Calu3 (cell line): ENCODE data around the gene RNF8. TPM values are rescaled to one million over a fixed set of nuclear protein-coding genes. Genes with fewer than 3 reads are reported as not detected.
"Not testable (repeated sequence)": the region's sequence is repeated elsewhere in the genome, so short reads cannot be mapped to it uniquely, and the experiment has no call there.

Source experiments
- Bru-seq: library from RNA; stranded (reverse); fragments of 400-500 nt; gene quantifications from one replicate; lab custom pipeline; 2021; lab: Mats Ljungman, UMichigan
- BruChase-seq, 2 experiments: library from RNA; stranded (reverse); fragments of 400-500 nt; gene quantifications; one replicate each; lab custom pipeline; 2021; lab: Mats Ljungman, UMichigan
- BruUV-seq: library from RNA; stranded (reverse); fragments of 400-500 nt; replicated peaks from 2 replicates; lab custom pipeline; 2021; lab: Mats Ljungman, UMichigan
- CTCF ChIA-PET: fragments of 300-600 bp; sonication (Branson Sonifier 250); formaldehyde crosslinking; loops from one replicate; lab custom pipeline; 2022; ENCODE audit warnings: antibody characterized with exemption; lab: Charles Lee
- DNase-seq: peaks from one replicate; pipeline ENCODE4 v3.0.0; 2022
- H3K27ac Mint-ChIP-seq: one replicate; pipeline ENCODE4 v1.8.0; 2022; ENCODE audit warnings: mixed read lengths; ENCODE audit not compliant: unreplicated experiment
- H3K27me3 Mint-ChIP-seq: one replicate; pipeline ENCODE4 v1.8.0; 2022; ENCODE audit warnings: mixed read lengths; ENCODE audit not compliant: unreplicated experiment
- H3K36me3 Mint-ChIP-seq: one replicate; pipeline ENCODE4 v1.8.0; 2022; ENCODE audit warnings: mild to moderate bottlenecking, moderate library complexity, mixed read lengths; ENCODE audit not compliant: insufficient read depth, unreplicated experiment
- H3K4me1 Mint-ChIP-seq: one replicate; pipeline ENCODE4 v1.8.0; 2022; ENCODE audit warnings: mild to moderate bottlenecking, low read depth, mixed read lengths; ENCODE audit not compliant: unreplicated experiment
- H3K4me3 Mint-ChIP-seq: one replicate; pipeline ENCODE4 v1.8.0; 2022; ENCODE audit warnings: mild to moderate bottlenecking, low read depth, moderate library complexity, mixed read lengths; ENCODE audit not compliant: unreplicated experiment
- H3K9me3 Mint-ChIP-seq: one replicate; pipeline ENCODE4 v1.8.0; 2022; ENCODE audit warnings: low read depth, mixed read lengths; ENCODE audit not compliant: unreplicated experiment
- CTCF ChIP-seq: fragments of 200-600 bp; IDR thresholded peaks from one replicate; pipeline ENCODE4 v1.8.0; 2022; ENCODE audit warnings: antibody characterized with exemption; ENCODE audit not compliant: unreplicated experiment
- intact Hi-C: fragments of 100-400 bp; cut with micrococcal nuclease; formaldehyde crosslinking; loops from one replicate; pipeline ENCODE4 v1.10.0; 2022; ENCODE audit not compliant: unreplicated experiment
- long read RNA-seq: library from polyadenylated mRNA; stranded (forward); transcript quantifications from one replicate; pipeline ENCODE4 v2.0.0, GENCODE V29; 2022
- total RNA-seq: library from RNA; stranded (reverse); gene quantifications from 2 replicates; pipeline ENCODE4 v1.2.3, GENCODE V29; 2022

The RNF8 gene
- total RNA-seq (16.8 and 17.1 TPM in 2 replicates), Bru-seq, nascent RNA (percentile 60 among the genes with signal in this experiment), BruChase-seq, experiment 1, labeled RNA remaining after a 6-hour chase (percentile 59 among the genes with signal in this experiment), BruChase-seq, experiment 2, labeled RNA remaining after a 2-hour chase (percentile 60 among the genes with signal in this experiment)
- long read RNA-seq, full-length matches to known transcripts: 29 of 32 reads
- long read RNA-seq, partial matches to known transcripts: 0 of 32 reads
- long read RNA-seq, other reads (novel, unspliced or antisense): 3 of 32 reads

GRCh38 chr6:37353761-37354525, at the start of gene RNF8:
Gene RNF8 (plus strand): TSS chr6:37353983. CDS start chr6:37354165, 182 bp downstream.
- H3K36me3 Mint-ChIP-seq: peaks cover 20% of the 10 kb centered on the region
- no peak for TF ChIP-seq CTCF
- no TSS peak for BruUV-seq
- H3K4me3 Mint-ChIP-seq: peak within 1 kb of the TSS; percentile 97
- CTCF ChIA-PET: interaction anchor here (0.7 kb wide), 2 partner anchors 20 to 1086 kb away, joined by 3 to 6 read pairs; no protein-coding TSS in a partner anchor
- H3K27me3 Mint-ChIP-seq: no peaks in the 10 kb centered on the region
- DNase-seq: peak; percentile 95
- intact Hi-C loops: no loop called here
- H3K4me1 Mint-ChIP-seq: peaks cover 31% of the 10 kb centered on the region
- H3K9me3 Mint-ChIP-seq: no peaks in the 10 kb centered on the region
- peak within 1 kb of the TSS; percentile 84 for H3K27ac Mint-ChIP-seq

DNA sequence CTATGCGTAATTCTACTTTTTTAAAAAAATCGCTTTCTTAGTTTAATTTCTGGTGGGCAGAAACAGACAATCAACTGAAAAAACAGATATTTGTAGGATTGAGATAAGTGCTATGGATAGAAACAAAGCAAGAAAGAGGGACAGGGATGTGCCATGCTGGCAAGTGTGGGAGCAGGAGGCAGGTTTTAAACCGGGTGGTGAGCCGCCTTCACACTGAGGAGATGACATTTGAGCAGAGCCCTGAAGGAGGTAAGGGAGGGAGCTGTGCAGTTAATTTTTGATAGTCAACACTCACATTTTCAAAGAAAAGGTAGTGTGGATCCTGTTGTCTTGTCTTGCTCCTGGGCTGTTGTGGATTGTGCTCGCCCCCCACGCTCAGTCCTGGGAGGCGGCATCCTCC, 49.0 kb upstream of the RNF8 start:
- Mint-ChIP-seq H3K36me3 (peaks cover 9% of the 10 kb centered on the region), H3K4me1 (no peaks in the 10 kb centered on the region), H3K9me3 (no peaks in the 10 kb centered on the region), H3K27me3 (no peaks in the 10 kb centered on the region), H3K4me3 (no peak overlapping the region), H3K27ac (no peak overlapping the region)
- TF ChIP-seq CTCF: no peak
- BruUV-seq: no TSS peak
- CTCF ChIA-PET: no interaction called here
- intact Hi-C loops: no loop called here
- no peak for DNase-seq

DNA sequence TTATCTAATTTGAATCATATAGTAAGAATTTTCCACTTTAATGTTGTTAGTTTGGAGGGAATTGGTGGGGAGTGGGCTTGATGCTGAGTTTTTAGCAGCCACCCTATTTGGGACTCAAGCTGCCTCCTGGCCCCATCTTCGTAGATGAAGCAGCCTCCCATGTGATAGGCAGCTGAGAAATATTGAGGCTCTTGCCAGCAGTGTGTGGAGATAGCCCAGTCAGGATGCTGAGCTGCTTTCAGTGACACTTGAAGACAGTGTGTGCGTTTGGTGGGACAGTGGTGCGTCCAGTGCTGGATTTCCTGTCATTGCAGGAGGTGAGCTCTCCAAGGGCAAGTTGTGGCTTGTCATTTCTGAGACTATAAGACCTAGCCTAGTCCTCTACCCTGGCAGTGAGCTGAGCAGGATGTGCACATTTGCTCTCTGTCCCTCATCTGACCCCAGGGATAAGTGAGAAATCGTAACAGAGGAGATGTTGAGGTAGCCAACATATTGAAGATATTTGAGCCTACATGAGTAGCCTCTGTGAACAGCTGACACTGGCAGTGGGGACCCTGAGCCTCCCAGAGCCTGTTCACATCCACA, 47.9 kb upstream of the RNF8 start:
- DNase-seq: no peak
- TF ChIP-seq CTCF: no peak
- H3K4me1 Mint-ChIP-seq: no peaks in the 10 kb centered on the region
- no peak overlapping the region for H3K27ac Mint-ChIP-seq
- H3K27me3 Mint-ChIP-seq: no peaks in the 10 kb centered on the region
- peaks cover 9% of the 10 kb centered on the region for H3K36me3 Mint-ChIP-seq
- intact Hi-C loops: no loop called here
- no peaks in the 10 kb centered on the region for H3K9me3 Mint-ChIP-seq
- CTCF ChIA-PET: interaction anchor here (0.5 kb wide), 1 partner anchor 25 kb away, joined by 3 read pairs; no protein-coding TSS in a partner anchor
- no peak overlapping the region for H3K4me3 Mint-ChIP-seq
- no TSS peak for BruUV-seq

DNA sequence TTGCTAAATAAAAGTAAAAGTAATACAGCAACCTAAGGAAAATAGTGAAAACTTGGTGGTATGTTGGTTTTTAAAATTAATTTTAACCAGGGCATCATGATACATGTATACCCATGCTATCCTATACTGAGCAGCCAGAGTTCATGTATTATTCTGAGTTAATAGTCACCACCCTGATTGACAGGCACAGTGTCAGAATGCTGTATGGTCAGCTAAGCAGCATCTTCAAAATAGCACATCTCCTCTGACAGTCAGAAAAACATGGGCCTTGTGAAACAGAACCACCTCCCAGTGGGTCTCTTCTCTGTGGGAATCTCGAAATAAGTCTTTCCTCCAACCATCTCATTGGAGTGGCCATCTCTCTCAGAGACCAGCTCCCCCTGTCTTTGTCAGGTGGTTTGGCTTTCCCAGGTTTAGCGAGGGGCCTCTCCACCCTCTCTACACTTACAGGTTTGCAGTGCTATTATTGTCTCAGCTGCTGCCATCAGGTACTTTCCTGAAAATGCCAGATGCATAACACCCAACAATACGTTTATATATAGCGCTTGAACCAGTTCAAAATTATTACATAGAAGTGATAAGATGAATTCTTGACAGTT, 47.1 kb upstream of the RNF8 start:
- no peak for TF ChIP-seq CTCF
- H3K36me3 Mint-ChIP-seq: peaks cover 9% of the 10 kb centered on the region
- no peak for DNase-seq
- H3K27me3 Mint-ChIP-seq: no peaks in the 10 kb centered on the region
- H3K4me3 Mint-ChIP-seq: no peak overlapping the region
- H3K4me1 Mint-ChIP-seq: no peaks in the 10 kb centered on the region
- H3K27ac Mint-ChIP-seq: no peak overlapping the region
- CTCF ChIA-PET: no interaction called here
- H3K9me3 Mint-ChIP-seq: no peaks in the 10 kb centered on the region
- intact Hi-C loops: no loop called here
- no TSS peak for BruUV-seq

- BruUV-seq, intact Hi-C loops: not testable (repeated sequence)
Observed at GRCh38 chr6:37307484-37307883, 46.3 kb upstream of the RNF8 start.

More at GRCh38 chr6:37307484-37307883, 46.3 kb upstream of the RNF8 start:
- H3K27me3 Mint-ChIP-seq, H3K9me3 Mint-ChIP-seq, H3K27ac Mint-ChIP-seq, DNase-seq, H3K4me3 Mint-ChIP-seq, H3K36me3 Mint-ChIP-seq, H3K4me1 Mint-ChIP-seq: not testable (repeated sequence)
- CTCF ChIA-PET: interaction anchor here (0.6 kb wide), 1 partner anchor 163 kb away, joined by 3 read pairs; no protein-coding TSS in a partner anchor
